Nephron (organoid): ENCODE results near the gene TDRD1.
A peak's percentile ranks its signal among the peaks of the same experiment; 100 is the strongest.

Experiments used
- H3K27ac Mint-ChIP-seq, 3 experiments: 2 replicates each; pipeline ENCODE4 v1.8.0; 2020; ENCODE audit warnings: mixed read lengths in 3 of 3, mild to moderate bottlenecking in 2 of 3, moderate library complexity in 1 of 3
- H3K27me3 Mint-ChIP-seq: 2 replicates; pipeline ENCODE4 v1.8.0; 2021; ENCODE audit warnings: low read depth, mild to moderate bottlenecking, moderate library complexity, mixed read lengths
- H3K36me3 Mint-ChIP-seq: 2 replicates; pipeline ENCODE4 v1.8.0; 2020; ENCODE audit warnings: low read depth, mixed read lengths
- H3K4me1 Mint-ChIP-seq: 2 replicates; pipeline ENCODE4 v1.8.0; 2020; ENCODE audit warnings: mixed read lengths
- H3K4me3 Mint-ChIP-seq, 3 experiments: 2 replicates each; pipeline ENCODE4 v1.8.0; 2020; ENCODE audit warnings: mild to moderate bottlenecking in 3 of 3, mixed read lengths in 3 of 3, moderate library complexity in 2 of 3
- H3K9me3 Mint-ChIP-seq: 2 replicates; pipeline ENCODE4 v1.8.0; 2020; ENCODE audit warnings: mixed read lengths
- TF ChIP-seq, protein P1 (sequence below), 3 experiments: fragments of 200-600 bp; sonication (generic); IDR thresholded peaks; one replicate each; pipeline ENCODE4 v1.5.0; 2021; ENCODE audit warnings: antibody characterized with exemption in 3 of 3; ENCODE audit not compliant: unreplicated experiment in 3 of 3

The TDRD1 gene

GRCh38 chr10:114163062-114163461 is 16.1 kb upstream of the TDRD1 start:
- TF ChIP-seq, protein P1, sequence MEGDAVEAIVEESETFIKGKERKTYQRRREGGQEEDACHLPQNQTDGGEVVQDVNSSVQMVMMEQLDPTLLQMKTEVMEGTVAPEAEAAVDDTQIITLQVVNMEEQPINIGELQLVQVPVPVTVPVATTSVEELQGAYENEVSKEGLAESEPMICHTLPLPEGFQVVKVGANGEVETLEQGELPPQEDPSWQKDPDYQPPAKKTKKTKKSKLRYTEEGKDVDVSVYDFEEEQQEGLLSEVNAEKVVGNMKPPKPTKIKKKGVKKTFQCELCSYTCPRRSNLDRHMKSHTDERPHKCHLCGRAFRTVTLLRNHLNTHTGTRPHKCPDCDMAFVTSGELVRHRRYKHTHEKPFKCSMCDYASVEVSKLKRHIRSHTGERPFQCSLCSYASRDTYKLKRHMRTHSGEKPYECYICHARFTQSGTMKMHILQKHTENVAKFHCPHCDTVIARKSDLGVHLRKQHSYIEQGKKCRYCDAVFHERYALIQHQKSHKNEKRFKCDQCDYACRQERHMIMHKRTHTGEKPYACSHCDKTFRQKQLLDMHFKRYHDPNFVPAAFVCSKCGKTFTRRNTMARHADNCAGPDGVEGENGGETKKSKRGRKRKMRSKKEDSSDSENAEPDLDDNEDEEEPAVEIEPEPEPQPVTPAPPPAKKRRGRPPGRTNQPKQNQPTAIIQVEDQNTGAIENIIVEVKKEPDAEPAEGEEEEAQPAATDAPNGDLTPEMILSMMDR (IDR thresholded peaks at IDR 0.05; ENCODE audit: unreplicated experiment in 3 of 3) = no peak

DNA sequence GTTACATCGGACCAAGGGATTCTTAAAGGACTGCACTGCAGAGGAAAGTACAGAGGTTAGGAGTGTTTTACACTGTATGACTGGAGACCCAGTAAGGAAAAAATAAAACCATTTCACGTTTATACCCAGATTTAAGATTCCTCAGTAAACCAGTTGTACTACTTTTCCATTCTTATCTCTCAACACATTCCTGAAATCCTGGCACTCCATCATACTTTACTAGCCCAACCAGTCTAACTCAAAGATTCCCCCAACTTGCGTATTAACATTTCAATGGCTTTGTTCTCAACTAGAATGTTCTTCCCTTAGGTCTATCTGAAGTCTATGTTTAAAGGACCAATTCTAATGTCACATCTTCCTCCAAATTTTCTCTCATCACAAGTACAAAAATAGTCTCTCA is 13.1 kb upstream of the TDRD1 start:
- H3K4me1 Mint-ChIP-seq = peaks cover 18% of the 10 kb centered on the region
- H3K27ac Mint-ChIP-seq = peak overlapping the region in 2 of 3 experiments; percentile 7 to 32
- H3K4me3 Mint-ChIP-seq = no peak overlapping the region
- H3K27me3 Mint-ChIP-seq = no peaks in the 10 kb centered on the region
- peaks cover 9% of the 10 kb centered on the region for H3K9me3 Mint-ChIP-seq
- TF ChIP-seq, protein P1 (IDR thresholded peaks at IDR 0.05; ENCODE audit: unreplicated experiment in 3 of 3) = no peak
- H3K36me3 Mint-ChIP-seq = peaks cover 56% of the 10 kb centered on the region

More at GRCh38 chr10:114163062-114163461, 16.1 kb upstream of the TDRD1 start:
- Mint-ChIP-seq H3K4me1 (peaks cover 18% of the 10 kb centered on the region), H3K27ac (peak overlapping the region; percentile 21 to 58 (median 37)), H3K27me3 (no peaks in the 10 kb centered on the region), H3K4me3 (no peak overlapping the region), H3K36me3 (peaks cover 42% of the 10 kb centered on the region), H3K9me3 (peaks cover 3% of the 10 kb centered on the region)

GRCh38 chr10:114166494-114166893 is 12.7 kb upstream of the TDRD1 start:
- H3K4me3 Mint-ChIP-seq = no peak overlapping the region
- TF ChIP-seq, protein P1 (IDR thresholded peaks at IDR 0.05; ENCODE audit: unreplicated experiment in 3 of 3) = no peak
- no peak overlapping the region for H3K27ac Mint-ChIP-seq
- H3K4me1 Mint-ChIP-seq = peaks cover 18% of the 10 kb centered on the region
- peaks cover 55% of the 10 kb centered on the region for H3K36me3 Mint-ChIP-seq
- H3K27me3 Mint-ChIP-seq = no peaks in the 10 kb centered on the region
- H3K9me3 Mint-ChIP-seq = peaks cover 9% of the 10 kb centered on the region

DNA sequence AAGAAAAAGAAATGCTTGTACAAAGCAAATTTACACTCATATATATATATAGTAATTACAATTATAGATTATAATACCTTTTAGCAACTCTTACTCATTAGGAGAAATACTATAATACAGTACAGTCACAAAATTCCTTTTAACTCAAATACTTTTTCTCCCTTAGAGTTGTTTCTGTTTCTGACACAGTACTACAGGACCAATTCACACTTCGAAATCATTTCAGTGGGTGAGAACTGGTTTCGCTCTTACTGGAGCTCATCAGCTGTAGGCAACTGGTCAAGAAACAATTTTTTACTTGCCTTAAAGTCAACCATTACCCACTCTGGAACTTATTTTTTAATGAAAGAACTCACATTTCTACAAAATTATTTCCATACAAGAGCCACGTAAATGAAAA is 11.2 kb upstream of the TDRD1 start:
- Mint-ChIP-seq H3K4me3 (no peak overlapping the region), H3K27ac (no peak overlapping the region), H3K4me1 (peaks cover 31% of the 10 kb centered on the region), H3K36me3 (peaks cover 44% of the 10 kb centered on the region), H3K27me3 (no peaks in the 10 kb centered on the region), H3K9me3 (peaks cover 9% of the 10 kb centered on the region)
- TF ChIP-seq, protein P1 (IDR thresholded peaks at IDR 0.05; ENCODE audit: unreplicated experiment in 3 of 3) = no peak

DNA sequence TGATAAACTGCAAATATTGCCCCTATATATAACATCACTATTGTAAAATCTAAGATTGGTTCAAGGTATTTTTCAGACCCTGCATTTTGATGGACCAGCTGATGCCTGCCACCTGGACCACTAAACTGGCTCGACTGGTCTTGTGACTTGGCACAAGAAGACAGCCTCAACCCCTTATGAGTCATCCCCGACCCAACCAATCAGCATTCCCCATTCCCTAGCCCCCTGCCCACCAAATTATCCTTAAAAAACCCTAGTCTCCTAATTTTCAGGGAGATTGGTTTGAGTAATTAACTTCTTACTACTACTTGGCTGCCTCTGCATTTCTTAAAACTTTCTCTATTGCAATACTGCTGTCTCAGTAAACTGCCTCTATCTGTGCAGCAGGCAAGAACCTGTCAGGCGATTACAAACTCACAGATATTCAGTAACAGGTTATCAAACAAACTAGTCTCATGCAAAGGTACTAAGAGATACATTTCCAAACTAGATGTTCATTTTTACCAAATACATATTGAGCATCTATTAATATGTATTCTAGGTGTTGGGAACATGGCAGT is 10.6 kb upstream of the TDRD1 start:
- Mint-ChIP-seq H3K9me3 (peaks cover 9% of the 10 kb centered on the region), H3K27ac (no peak overlapping the region), H3K4me1 (peaks cover 29% of the 10 kb centered on the region), H3K27me3 (no peaks in the 10 kb centered on the region), H3K4me3 (no peak overlapping the region), H3K36me3 (peaks cover 39% of the 10 kb centered on the region)
- TF ChIP-seq, protein P1 (IDR thresholded peaks at IDR 0.05; ENCODE audit: unreplicated experiment in 3 of 3) = no peak

GRCh38 chr10:114172216-114172615 is 6.9 kb upstream of the TDRD1 start:
- TF ChIP-seq, protein P1 (IDR thresholded peaks at IDR 0.05; ENCODE audit: unreplicated experiment in 3 of 3) = no peak
- peaks cover 22% of the 10 kb centered on the region for H3K36me3 Mint-ChIP-seq
- H3K4me1 Mint-ChIP-seq = peaks cover 20% of the 10 kb centered on the region
- peaks cover 9% of the 10 kb centered on the region for H3K9me3 Mint-ChIP-seq
- peak overlapping the region; percentile 48 to 97 (median 97) for H3K27ac Mint-ChIP-seq
- peaks cover 17% of the 10 kb centered on the region for H3K27me3 Mint-ChIP-seq
- H3K4me3 Mint-ChIP-seq = peak overlapping the region; percentile 95 to 99 (median 98)
